Activated naive CD8-positive, alpha-beta T cell treated with anti-CD3 and anti-CD28 coated beads, Interleukin-2, amount 50 U/mL, for 24 hours (primary cell): ENCODE results near the gene RBMS3.

Experiments used
- ATAC-seq: fragments of 150-1000 bp; cut with Tn5 transposase; one replicate; pipeline ENCODE4 v1.10.0; 2021
- DNase-seq: peaks from one replicate; pipeline ENCODE4 v3.0.0; 2021
- H3K27ac Mint-ChIP-seq: one replicate; pipeline ENCODE4 v1.8.0; 2021; ENCODE audit warnings: mild to moderate bottlenecking, mixed read lengths
- H3K27me3 Mint-ChIP-seq: one replicate; pipeline ENCODE4 v1.8.0; 2021; ENCODE audit warnings: mixed read lengths
- H3K36me3 Mint-ChIP-seq: one replicate; pipeline ENCODE4 v1.8.0; 2021; ENCODE audit warnings: low read depth, mixed read lengths
- H3K4me1 Mint-ChIP-seq: one replicate; pipeline ENCODE4 v1.8.0; 2021; ENCODE audit warnings: mixed read lengths
- H3K4me3 Mint-ChIP-seq: one replicate; pipeline ENCODE4 v1.8.0; 2021; ENCODE audit warnings: mild to moderate bottlenecking, moderate library complexity, mixed read lengths
- H3K9me3 Mint-ChIP-seq: one replicate; pipeline ENCODE4 v1.8.0; 2021; ENCODE audit warnings: mixed read lengths

The RBMS3 gene

GRCh38 chr3:29283231-29284119 lies 2.6 kb downstream of the RBMS3 start:
- H3K27me3 Mint-ChIP-seq = peaks cover 24% of the 10 kb centered on the region
- H3K4me3 Mint-ChIP-seq = peak overlapping the region; percentile 80
- peak overlapping the region; percentile 53 for H3K27ac Mint-ChIP-seq
- no peaks in the 10 kb centered on the region for H3K36me3 Mint-ChIP-seq
- DNase-seq (no peak), ATAC-seq (no peak)
- H3K9me3 Mint-ChIP-seq = no peaks in the 10 kb centered on the region
- peaks cover 39% of the 10 kb centered on the region for H3K4me1 Mint-ChIP-seq

GRCh38 chr3:29284497-29284896 lies 3.6 kb downstream of the RBMS3 start:
- Mint-ChIP-seq H3K27ac (no peak overlapping the region), H3K27me3 (peaks cover 19% of the 10 kb centered on the region), H3K9me3 (no peaks in the 10 kb centered on the region), H3K36me3 (no peaks in the 10 kb centered on the region), H3K4me1 (peaks cover 39% of the 10 kb centered on the region), H3K4me3 (no peak overlapping the region)
- ATAC-seq (no peak), DNase-seq (no peak)

GRCh38 chr3:29285471-29286071 lies 4.7 kb downstream of the RBMS3 start:
- H3K4me3 Mint-ChIP-seq = no peak overlapping the region
- no peaks in the 10 kb centered on the region for H3K9me3 Mint-ChIP-seq
- peaks cover 16% of the 10 kb centered on the region for H3K27me3 Mint-ChIP-seq
- H3K4me1 Mint-ChIP-seq = peaks cover 35% of the 10 kb centered on the region
- no peak for DNase-seq
- no peak for ATAC-seq
- no peak overlapping the region for H3K27ac Mint-ChIP-seq
- no peaks in the 10 kb centered on the region for H3K36me3 Mint-ChIP-seq

- H3K36me3 Mint-ChIP-seq = no peaks in the 10 kb centered on the region
- peaks cover 24% of the 10 kb centered on the region for H3K4me1 Mint-ChIP-seq
- H3K27ac Mint-ChIP-seq = no peak overlapping the region
- DNase-seq = no peak
- no peak for ATAC-seq
- H3K27me3 Mint-ChIP-seq = peaks cover 13% of the 10 kb centered on the region
- no peak overlapping the region for H3K4me3 Mint-ChIP-seq
- H3K9me3 Mint-ChIP-seq = no peaks in the 10 kb centered on the region
Observed at GRCh38 chr3:29286478-29287240, 5.8 kb downstream of the RBMS3 start.

GRCh38 chr3:29290596-29290995 lies 9.7 kb downstream of the RBMS3 start:
- ATAC-seq (no peak), DNase-seq (no peak)
- no peak overlapping the region for H3K4me3 Mint-ChIP-seq
- no peaks in the 10 kb centered on the region for H3K4me1 Mint-ChIP-seq
- H3K36me3 Mint-ChIP-seq = no peaks in the 10 kb centered on the region
- no peak overlapping the region for H3K27ac Mint-ChIP-seq
- peaks cover 7% of the 10 kb centered on the region for H3K27me3 Mint-ChIP-seq
- H3K9me3 Mint-ChIP-seq = no peaks in the 10 kb centered on the region

- ATAC-seq (no peak), DNase-seq (no peak)
- Mint-ChIP-seq H3K4me3 (no peak overlapping the region), H3K9me3 (no peaks in the 10 kb centered on the region), H3K27ac (no peak overlapping the region), H3K36me3 (no peaks in the 10 kb centered on the region), H3K4me1 (no peaks in the 10 kb centered on the region), H3K27me3 (peaks cover 4% of the 10 kb centered on the region)
Observed at GRCh38 chr3:29291260-29291981, 10.6 kb downstream of the RBMS3 start.

GRCh38 chr3:29291982-29292363 lies 11.1 kb downstream of the RBMS3 start:
- DNase-seq = no peak

GRCh38 chr3:29293421-29293820 lies 12.6 kb downstream of the RBMS3 start:
- Mint-ChIP-seq H3K36me3 (no peaks in the 10 kb centered on the region), H3K4me1 (no peaks in the 10 kb centered on the region), H3K27ac (no peak overlapping the region), H3K4me3 (no peak overlapping the region), H3K9me3 (no peaks in the 10 kb centered on the region), H3K27me3 (no peaks in the 10 kb centered on the region)
- ATAC-seq (no peak), DNase-seq (no peak)

More at GRCh38 chr3:29291982-29292363, 11.1 kb downstream of the RBMS3 start:
- peaks cover under 1% of the 10 kb centered on the region for H3K27me3 Mint-ChIP-seq
- no peak overlapping the region for H3K4me3 Mint-ChIP-seq
- ATAC-seq = no peak
- no peaks in the 10 kb centered on the region for H3K4me1 Mint-ChIP-seq
- H3K9me3 Mint-ChIP-seq = no peaks in the 10 kb centered on the region
- no peaks in the 10 kb centered on the region for H3K36me3 Mint-ChIP-seq
- no peak overlapping the region for H3K27ac Mint-ChIP-seq

- DNase-seq = no peak
- H3K4me3 Mint-ChIP-seq = no peak overlapping the region
- H3K4me1 Mint-ChIP-seq = peaks cover 8% of the 10 kb centered on the region
- no peak for ATAC-seq
- H3K27ac Mint-ChIP-seq = no peak overlapping the region
- peaks cover 2% of the 10 kb centered on the region for H3K27me3 Mint-ChIP-seq
- H3K9me3 Mint-ChIP-seq = no peaks in the 10 kb centered on the region
- no peaks in the 10 kb centered on the region for H3K36me3 Mint-ChIP-seq
Observed at GRCh38 chr3:29297998-29298397, 17.1 kb downstream of the RBMS3 start.

GRCh38 chr3:29301332-29302019 lies 20.6 kb downstream of the RBMS3 start:
- Mint-ChIP-seq H3K27ac (no peak overlapping the region), H3K27me3 (peaks cover 2% of the 10 kb centered on the region)

GRCh38 chr3:29302619-29303018 lies 21.7 kb downstream of the RBMS3 start:
- no peak for DNase-seq

More at GRCh38 chr3:29301332-29302019, 20.6 kb downstream of the RBMS3 start:
- no peaks in the 10 kb centered on the region for H3K9me3 Mint-ChIP-seq
- peaks cover 8% of the 10 kb centered on the region for H3K4me1 Mint-ChIP-seq
- H3K4me3 Mint-ChIP-seq = no peak overlapping the region
- no peaks in the 10 kb centered on the region for H3K36me3 Mint-ChIP-seq
- ATAC-seq (no peak), DNase-seq (no peak)

GRCh38 chr3:29307295-29307694 lies 26.4 kb downstream of the RBMS3 start:
- no peaks in the 10 kb centered on the region for H3K4me1 Mint-ChIP-seq
- DNase-seq = no peak
- H3K4me3 Mint-ChIP-seq = no peak overlapping the region
- H3K27ac Mint-ChIP-seq = no peak overlapping the region
- no peaks in the 10 kb centered on the region for H3K9me3 Mint-ChIP-seq
- no peaks in the 10 kb centered on the region for H3K36me3 Mint-ChIP-seq
- ATAC-seq = no peak
- no peaks in the 10 kb centered on the region for H3K27me3 Mint-ChIP-seq

More at GRCh38 chr3:29302619-29303018, 21.7 kb downstream of the RBMS3 start:
- Mint-ChIP-seq H3K27ac (no peak overlapping the region), H3K36me3 (no peaks in the 10 kb centered on the region), H3K9me3 (no peaks in the 10 kb centered on the region), H3K27me3 (peaks cover 2% of the 10 kb centered on the region), H3K4me3 (no peak overlapping the region), H3K4me1 (peaks cover 8% of the 10 kb centered on the region)
- no peak for ATAC-seq

GRCh38 chr3:29310865-29311264 lies 30.0 kb downstream of the RBMS3 start:
- no peaks in the 10 kb centered on the region for H3K27me3 Mint-ChIP-seq
- H3K27ac Mint-ChIP-seq = no peak overlapping the region
- no peak overlapping the region for H3K4me3 Mint-ChIP-seq
- no peaks in the 10 kb centered on the region for H3K9me3 Mint-ChIP-seq
- ATAC-seq (no peak), DNase-seq (no peak)
- no peaks in the 10 kb centered on the region for H3K4me1 Mint-ChIP-seq
- no peaks in the 10 kb centered on the region for H3K36me3 Mint-ChIP-seq

- Mint-ChIP-seq H3K4me3 (no peak overlapping the region), H3K4me1 (no peaks in the 10 kb centered on the region), H3K27me3 (no peaks in the 10 kb centered on the region), H3K9me3 (no peaks in the 10 kb centered on the region), H3K27ac (no peak overlapping the region), H3K36me3 (no peaks in the 10 kb centered on the region)
- ATAC-seq (no peak), DNase-seq (no peak)
Observed at GRCh38 chr3:29311795-29312194, 30.9 kb downstream of the RBMS3 start.
